ENCODE measurements around the gene FCAMR.

The FCAMR gene

DNA sequence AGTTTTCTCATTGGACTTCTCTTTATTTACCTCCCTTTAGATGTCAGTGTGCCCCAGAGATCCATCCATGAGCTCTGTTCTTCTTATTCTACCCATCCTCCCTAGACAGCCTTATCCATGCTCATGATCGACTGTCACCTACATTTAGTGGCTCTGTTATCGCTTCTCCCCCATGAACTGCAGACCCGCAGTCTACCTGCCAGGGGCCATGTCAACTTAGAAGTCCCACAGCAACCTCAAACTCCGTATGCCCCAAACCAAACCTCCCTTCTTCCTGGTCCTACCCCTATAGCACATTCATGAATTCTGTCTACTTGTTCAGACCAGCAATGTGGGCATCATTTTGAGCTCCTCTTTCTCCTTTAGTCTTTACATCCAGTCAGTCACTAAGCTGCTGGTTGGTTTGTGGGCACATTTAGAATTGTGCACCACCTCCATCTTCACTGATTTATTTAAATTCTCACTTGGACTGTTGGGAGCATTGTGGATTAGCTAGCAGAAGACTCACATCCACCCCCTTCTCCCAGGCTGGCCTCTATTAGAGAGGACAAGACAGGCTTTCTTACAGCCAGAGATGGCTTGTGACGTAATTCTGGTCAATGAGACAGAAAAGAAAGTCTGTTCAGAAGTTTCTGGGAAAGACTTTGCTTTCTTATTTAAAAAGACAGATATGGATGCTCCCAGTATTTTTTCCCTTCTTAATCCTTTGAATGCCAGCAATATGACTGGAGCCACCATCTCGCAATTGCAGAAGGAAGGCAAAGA is 43.2 kb upstream of the FCAMR start:
- DNase-seq (ENCODE audit: low spot score) = no peak
- TF ChIP-seq CTCF (IDR thresholded peaks at IDR 0.05) = no peak
- H3K4me3 ChIP-seq = no peak overlapping the region

GRCh38 chr1:207010726-207011125 is 40.5 kb upstream of the FCAMR start:
- no peak for DNase-seq (ENCODE audit: low spot score)
- no peak overlapping the region for H3K4me3 ChIP-seq
- no peak for TF ChIP-seq CTCF (IDR thresholded peaks at IDR 0.05)
- no peak overlapping the region for H3K27ac ChIP-seq

More for the DNA sequence above, 43.2 kb upstream of the FCAMR start:
- H3K27ac ChIP-seq = no peak overlapping the region

GRCh38 chr1:207009945-207010344 is 39.7 kb upstream of the FCAMR start:
- Histone ChIP-seq H3K27ac (no peak overlapping the region), H3K4me3 (no peak overlapping the region)
- no peak for TF ChIP-seq CTCF (IDR thresholded peaks at IDR 0.05)
- DNase-seq (ENCODE audit: low spot score) = no peak

DNA sequence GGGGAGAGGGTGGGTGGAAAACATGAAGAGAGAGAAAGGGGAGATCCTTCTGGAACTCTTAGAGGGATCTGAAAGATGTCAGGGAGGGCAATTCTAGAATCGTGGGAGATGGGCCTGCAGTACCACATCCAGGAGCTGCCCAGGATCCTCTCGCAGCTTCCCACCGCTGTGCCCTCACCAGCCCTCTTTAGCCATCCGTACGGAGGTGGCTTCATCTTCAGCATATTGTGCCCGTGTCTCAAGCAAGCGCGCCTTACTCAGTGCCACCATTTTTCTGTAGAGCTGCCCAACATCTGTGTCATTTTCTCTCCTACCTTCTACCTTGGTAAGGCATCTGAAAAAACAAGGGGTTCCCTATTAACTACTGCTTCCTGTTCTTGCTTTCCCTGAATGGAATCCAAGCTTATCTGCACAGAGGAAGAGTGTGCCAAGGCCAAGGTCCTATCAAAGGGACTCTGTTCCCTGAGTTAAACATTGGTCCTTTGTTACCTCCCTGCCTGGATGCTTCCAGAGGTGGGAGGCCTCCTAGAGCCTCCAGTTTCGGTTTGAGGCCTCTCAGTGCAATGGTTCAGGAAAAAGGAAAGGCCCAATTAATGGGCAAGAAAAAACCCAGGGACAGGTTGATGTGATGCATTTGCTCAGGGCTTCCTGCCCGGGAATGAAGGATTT is 39.1 kb upstream of the FCAMR start:
- no peak for DNase-seq (ENCODE audit: low spot score)
- TF ChIP-seq CTCF (IDR thresholded peaks at IDR 0.05) = no peak
- H3K4me3 ChIP-seq = no peak overlapping the region
- H3K27ac ChIP-seq = no peak overlapping the region

- no peak for TF ChIP-seq CTCF (IDR thresholded peaks at IDR 0.05)
- no peak for DNase-seq (ENCODE audit: low spot score)
- Histone ChIP-seq H3K27ac (no peak overlapping the region), H3K4me3 (no peak overlapping the region)
Measured at GRCh38 chr1:207007352-207008033, 37.2 kb upstream of the FCAMR start.

GRCh38 chr1:207006914-207007313 is 36.7 kb upstream of the FCAMR start:
- no peak for TF ChIP-seq CTCF (IDR thresholded peaks at IDR 0.05)
- DNase-seq (ENCODE audit: low spot score) = no peak
- Histone ChIP-seq H3K27ac (no peak overlapping the region), H3K4me3 (no peak overlapping the region)
